ENCODE data around the gene REV3L. TPM values are rescaled to one million over a fixed set of nuclear protein-coding genes. Genes with fewer than 3 reads are reported as not detected.

REV3L gene
- total RNA-seq, 4 donors from 2014 or later, result 25.9 to 79.1 (median 49.0) TPM

DNA sequence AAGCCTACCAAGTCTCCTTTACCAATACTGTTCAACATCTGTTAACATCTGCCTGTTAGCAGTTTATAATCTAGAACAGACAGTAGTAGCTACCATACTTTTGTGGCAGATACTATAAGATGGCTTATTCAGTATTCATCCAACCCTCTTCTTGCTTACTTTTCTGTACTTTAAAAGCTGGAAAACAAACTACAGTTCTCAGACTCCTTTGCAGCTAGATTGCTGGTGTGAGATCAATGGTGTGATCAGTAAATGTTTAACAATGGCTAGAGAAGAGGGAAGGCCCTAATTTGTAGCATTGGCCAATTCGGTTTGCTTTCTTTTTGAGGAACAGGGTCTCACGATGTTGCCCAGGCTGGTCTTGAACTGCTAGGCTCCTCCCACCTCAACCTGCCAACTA lies 3.5 kb upstream of the REV3L start:
- Histone ChIP-seq H3K4me1 (peaks cover 16 to 17% of the 10 kb centered on the region in 2 donors), H3K27me3 (no peaks in the 10 kb centered on the region), H3K36me3 (no peaks in the 10 kb centered on the region), H3K9me3 (no peaks in the 10 kb centered on the region), H3K27ac (peak overlapping the region; percentile 64 to 100 (median 97)), H3K4me3 (no peak overlapping the region)
- TF ChIP-seq, protein P1, sequence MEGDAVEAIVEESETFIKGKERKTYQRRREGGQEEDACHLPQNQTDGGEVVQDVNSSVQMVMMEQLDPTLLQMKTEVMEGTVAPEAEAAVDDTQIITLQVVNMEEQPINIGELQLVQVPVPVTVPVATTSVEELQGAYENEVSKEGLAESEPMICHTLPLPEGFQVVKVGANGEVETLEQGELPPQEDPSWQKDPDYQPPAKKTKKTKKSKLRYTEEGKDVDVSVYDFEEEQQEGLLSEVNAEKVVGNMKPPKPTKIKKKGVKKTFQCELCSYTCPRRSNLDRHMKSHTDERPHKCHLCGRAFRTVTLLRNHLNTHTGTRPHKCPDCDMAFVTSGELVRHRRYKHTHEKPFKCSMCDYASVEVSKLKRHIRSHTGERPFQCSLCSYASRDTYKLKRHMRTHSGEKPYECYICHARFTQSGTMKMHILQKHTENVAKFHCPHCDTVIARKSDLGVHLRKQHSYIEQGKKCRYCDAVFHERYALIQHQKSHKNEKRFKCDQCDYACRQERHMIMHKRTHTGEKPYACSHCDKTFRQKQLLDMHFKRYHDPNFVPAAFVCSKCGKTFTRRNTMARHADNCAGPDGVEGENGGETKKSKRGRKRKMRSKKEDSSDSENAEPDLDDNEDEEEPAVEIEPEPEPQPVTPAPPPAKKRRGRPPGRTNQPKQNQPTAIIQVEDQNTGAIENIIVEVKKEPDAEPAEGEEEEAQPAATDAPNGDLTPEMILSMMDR (IDR thresholded peaks at IDR 0.05 in 4 of 5, conservative IDR thresholded peaks at IDR 0.05 in 1 of 5), result no peak
- TF ChIP-seq POLR2A (IDR thresholded peaks at IDR 0.05), result no peak
- intact Hi-C loops (cut with DNase I; ENCODE audit: low total_unique reads), result loop anchor here (10.0 kb wide), 2 partner anchors 388 to 612 kb away; partner anchors contain the start of genes AMD1 and FYN
- no peak for DNase-seq
- in situ Hi-C loops (cut with MboI; ENCODE audit: low sequenced_read_pairs in 4 of 4), result loop anchor here in 1 of 4 donors (10.0 kb wide), 1 partner anchor 118 kb away; the partner anchor contains the start of gene TRAF3IP2
- ATAC-seq, result no peak

DNA sequence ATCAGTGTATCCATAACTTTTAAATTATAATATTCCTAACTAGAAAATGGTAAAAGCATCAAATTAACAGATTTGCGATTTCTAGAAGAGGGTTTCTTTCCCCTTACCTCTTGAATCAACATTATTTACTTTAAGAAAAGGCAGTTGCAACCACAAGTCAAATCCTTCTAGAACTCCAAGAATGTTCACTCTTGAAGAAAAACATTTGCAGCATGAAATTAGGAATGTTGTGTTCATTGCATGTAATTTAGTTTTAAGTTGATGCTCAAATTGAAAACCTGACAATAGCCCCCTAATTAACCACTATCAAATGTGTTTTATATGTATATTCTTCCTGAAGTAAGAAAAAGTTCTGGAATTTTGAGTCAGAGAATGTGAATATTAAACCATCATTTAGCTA lies 2.3 kb upstream of the REV3L start:
- TF ChIP-seq POLR2A (IDR thresholded peaks at IDR 0.05), result no peak
- TF ChIP-seq, protein P1 (IDR thresholded peaks at IDR 0.05 in 4 of 5, conservative IDR thresholded peaks at IDR 0.05 in 1 of 5), result no peak
- DNase-seq, result no peak
- no peaks in the 10 kb centered on the region for H3K36me3 ChIP-seq
- H3K4me1 ChIP-seq, result peaks cover 27% of the 10 kb centered on the region in 2 donors
- in situ Hi-C loops (cut with MboI; ENCODE audit: low sequenced_read_pairs in 4 of 4), result loop anchor here in 1 of 4 donors (10.0 kb wide), 1 partner anchor 119 kb away; the partner anchor contains the start of gene TRAF3IP2
- no peaks in the 10 kb centered on the region for H3K27me3 ChIP-seq
- intact Hi-C loops (cut with DNase I; ENCODE audit: low total_unique reads), result loop anchor here (2.0 to 10.0 kb wide), 3 partner anchors 47 to 611 kb away; partner anchors contain the start of genes AMD1 and FYN
- peak overlapping the region; percentile 95 to 100 (median 99) for H3K27ac ChIP-seq
- no peak overlapping the region for H3K4me3 ChIP-seq
- ATAC-seq, result no peak
- no peaks in the 10 kb centered on the region for H3K9me3 ChIP-seq

DNA sequence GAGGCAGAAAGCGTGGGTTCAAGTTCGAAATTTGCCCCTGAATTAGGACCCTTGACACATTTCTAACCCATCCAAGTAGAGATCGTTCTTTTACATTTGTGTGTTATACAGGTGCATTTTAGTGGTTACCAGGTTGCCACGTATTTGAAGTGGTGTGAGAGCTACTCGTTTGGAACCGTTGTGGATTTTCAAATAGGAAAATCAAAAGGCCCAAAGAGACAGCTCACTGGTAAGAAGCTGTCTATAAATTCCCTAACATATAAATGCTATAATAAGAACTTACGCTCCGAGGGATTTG lies 1.6 kb upstream of the REV3L start:
- ATAC-seq (no peak), DNase-seq (no peak)
- H3K4me3 ChIP-seq, result peak overlapping the region; percentile 79 to 96 (median 88)
- H3K4me1 ChIP-seq, result peaks cover 33 to 35% of the 10 kb centered on the region in 2 donors
- in situ Hi-C loops (cut with MboI; ENCODE audit: low sequenced_read_pairs in 4 of 4) (loop anchor here in 1 of 4 donors (10.0 kb wide), 1 partner anchor 120 kb away; the partner anchor contains the start of gene TRAF3IP2), intact Hi-C loops (cut with DNase I; ENCODE audit: low total_unique reads) (loop anchor here (2.0 to 10.0 kb wide), 4 partner anchors 48 to 610 kb away; partner anchors contain the start of genes AMD1 and FYN)
- no peaks in the 10 kb centered on the region for H3K9me3 ChIP-seq
- peak overlapping the region; percentile 95 to 100 (median 99) for H3K27ac ChIP-seq
- TF ChIP-seq POLR2A (IDR thresholded peaks at IDR 0.05), result no peak
- TF ChIP-seq, protein P1 (IDR thresholded peaks at IDR 0.05 in 4 of 5, conservative IDR thresholded peaks at IDR 0.05 in 1 of 5), result no peak
- no peaks in the 10 kb centered on the region for H3K36me3 ChIP-seq
- no peaks in the 10 kb centered on the region for H3K27me3 ChIP-seq

DNA sequence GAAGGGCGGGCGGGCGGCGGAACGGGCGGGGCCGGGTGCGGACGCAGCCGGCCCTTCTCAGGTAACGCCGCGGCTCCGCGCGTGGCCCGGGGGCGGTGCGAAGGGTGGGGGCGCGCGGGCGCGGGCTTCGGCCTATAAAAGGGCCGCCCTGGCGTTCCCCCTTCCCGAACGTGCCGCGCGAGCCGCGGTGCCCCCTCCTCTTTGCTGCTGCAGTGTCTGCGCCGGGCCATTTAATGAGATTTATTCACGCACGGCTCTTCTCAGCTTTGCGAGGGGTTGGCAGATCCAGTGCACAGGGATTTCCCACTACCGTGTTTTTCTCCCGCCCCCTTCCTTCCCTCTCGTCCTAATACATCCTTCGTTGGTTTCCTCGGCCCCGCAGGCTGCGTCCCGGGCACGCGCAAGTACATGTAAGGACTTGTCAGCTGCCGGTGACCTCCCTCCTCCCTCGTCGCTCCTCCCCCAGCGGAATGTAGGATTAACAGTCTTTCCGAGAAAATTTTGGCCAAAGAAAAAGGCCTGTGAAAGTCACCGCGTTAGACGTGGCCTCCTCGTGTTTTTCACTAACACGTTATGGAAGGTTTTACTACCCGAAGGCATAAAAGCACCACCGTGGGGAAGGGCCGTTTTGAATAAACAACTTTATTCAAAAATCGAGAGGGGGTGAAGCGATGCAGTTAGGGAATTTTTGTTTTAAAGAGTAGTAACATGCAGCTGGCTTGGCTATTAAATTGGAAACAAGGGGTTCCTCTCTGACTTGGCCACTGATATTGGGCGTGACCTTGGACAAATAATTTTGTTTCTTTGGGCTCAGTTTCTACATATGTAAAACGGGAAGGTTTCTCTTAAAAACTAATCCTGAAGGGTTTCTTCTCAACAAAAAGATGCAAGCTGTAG lies 966 bp upstream of the REV3L start:
- DNase-seq (peak; percentile 89 to 92), ATAC-seq (peak; percentile 57 to 68)
- peaks cover 38 to 41% of the 10 kb centered on the region in 2 donors for H3K4me1 ChIP-seq
- no peaks in the 10 kb centered on the region for H3K36me3 ChIP-seq
- H3K27me3 ChIP-seq, result no peaks in the 10 kb centered on the region
- no peaks in the 10 kb centered on the region for H3K9me3 ChIP-seq
- intact Hi-C loops (cut with DNase I; ENCODE audit: low total_unique reads), result loop anchor here (1.0 to 10.0 kb wide), 9 partner anchors 49 to 609 kb away; partner anchors contain the start of genes AMD1 and FYN
- peak overlapping the region; percentile 79 to 96 (median 88) for H3K4me3 ChIP-seq
- in situ Hi-C loops (cut with MboI; ENCODE audit: low sequenced_read_pairs in 4 of 4), result loop anchor here in 1 of 4 donors (10.0 kb wide), 1 partner anchor 121 kb away; the partner anchor contains the start of gene TRAF3IP2
- TF ChIP-seq, protein P1 (IDR thresholded peaks at IDR 0.05 in 4 of 5, conservative IDR thresholded peaks at IDR 0.05 in 1 of 5), result no peak
- peak; percentile 93 to 98 for TF ChIP-seq POLR2A (IDR thresholded peaks at IDR 0.05)
- peak overlapping the region; percentile 95 to 100 (median 99) for H3K27ac ChIP-seq

Data from gastrocnemius medialis (tissue), 4 donors.